Measurements from ENCODE around the gene CSNK1G2.

The CSNK1G2 gene

GRCh38 chr19:1917146-1917545 is 23.8 kb upstream of the CSNK1G2 start:
- ATAC-seq, result no peak
- TF ChIP-seq ISL1 (CRISPR knock-in tag; IDR thresholded peaks at IDR 0.05) (no peak), ESRRG (CRISPR knock-in tag; IDR thresholded peaks at IDR 0.05) (no peak), GLIS3 (CRISPR knock-in tag; IDR thresholded peaks at IDR 0.05) (no peak), CSRNP3 (CRISPR knock-in tag; IDR thresholded peaks at IDR 0.05) (no peak), ZFP3 (CRISPR knock-in tag; IDR thresholded peaks at IDR 0.05) (no peak), RARB (CRISPR knock-in tag; IDR thresholded peaks at IDR 0.05) (no peak), ARNTL (CRISPR knock-in tag; IDR thresholded peaks at IDR 0.05; ENCODE audit: borderline replicate concordance, low read depth) (no peak), TCF4 (CRISPR knock-in tag; IDR thresholded peaks at IDR 0.05; ENCODE audit: borderline replicate concordance) (no peak), TOX (CRISPR knock-in tag; IDR thresholded peaks at IDR 0.05; ENCODE audit: borderline replicate concordance) (no peak), ZNF70 (CRISPR knock-in tag; IDR thresholded peaks at IDR 0.05) (no peak), OSR1 (CRISPR knock-in tag; IDR thresholded peaks at IDR 0.05) (no peak), SNAI2 (CRISPR knock-in tag; IDR thresholded peaks at IDR 0.05) (no peak), ZNF565 (CRISPR knock-in tag; conservative IDR thresholded peaks at IDR 0.05; ENCODE audit: low read depth) (no peak), ZNF8 (CRISPR knock-in tag; IDR thresholded peaks at IDR 0.05) (no peak), ZC3H10 (CRISPR knock-in tag; IDR thresholded peaks at IDR 0.05) (no peak), PATZ1 (CRISPR knock-in tag; IDR thresholded peaks at IDR 0.05; ENCODE audit: borderline replicate concordance) (no peak), ZFP30 (CRISPR knock-in tag; IDR thresholded peaks at IDR 0.05) (no peak)
- TF ChIP-seq, protein P1, sequence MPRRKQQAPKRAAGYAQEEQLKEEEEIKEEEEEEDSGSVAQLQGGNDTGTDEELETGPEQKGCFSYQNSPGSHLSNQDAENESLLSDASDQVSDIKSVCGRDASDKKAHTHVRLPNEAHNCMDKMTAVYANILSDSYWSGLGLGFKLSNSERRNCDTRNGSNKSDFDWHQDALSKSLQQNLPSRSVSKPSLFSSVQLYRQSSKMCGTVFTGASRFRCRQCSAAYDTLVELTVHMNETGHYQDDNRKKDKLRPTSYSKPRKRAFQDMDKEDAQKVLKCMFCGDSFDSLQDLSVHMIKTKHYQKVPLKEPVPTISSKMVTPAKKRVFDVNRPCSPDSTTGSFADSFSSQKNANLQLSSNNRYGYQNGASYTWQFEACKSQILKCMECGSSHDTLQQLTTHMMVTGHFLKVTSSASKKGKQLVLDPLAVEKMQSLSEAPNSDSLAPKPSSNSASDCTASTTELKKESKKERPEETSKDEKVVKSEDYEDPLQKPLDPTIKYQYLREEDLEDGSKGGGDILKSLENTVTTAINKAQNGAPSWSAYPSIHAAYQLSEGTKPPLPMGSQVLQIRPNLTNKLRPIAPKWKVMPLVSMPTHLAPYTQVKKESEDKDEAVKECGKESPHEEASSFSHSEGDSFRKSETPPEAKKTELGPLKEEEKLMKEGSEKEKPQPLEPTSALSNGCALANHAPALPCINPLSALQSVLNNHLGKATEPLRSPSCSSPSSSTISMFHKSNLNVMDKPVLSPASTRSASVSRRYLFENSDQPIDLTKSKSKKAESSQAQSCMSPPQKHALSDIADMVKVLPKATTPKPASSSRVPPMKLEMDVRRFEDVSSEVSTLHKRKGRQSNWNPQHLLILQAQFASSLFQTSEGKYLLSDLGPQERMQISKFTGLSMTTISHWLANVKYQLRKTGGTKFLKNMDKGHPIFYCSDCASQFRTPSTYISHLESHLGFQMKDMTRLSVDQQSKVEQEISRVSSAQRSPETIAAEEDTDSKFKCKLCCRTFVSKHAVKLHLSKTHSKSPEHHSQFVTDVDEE (CRISPR knock-in tag; IDR thresholded peaks at IDR 0.05), result no peak
- TF ChIP-seq, protein P2, sequence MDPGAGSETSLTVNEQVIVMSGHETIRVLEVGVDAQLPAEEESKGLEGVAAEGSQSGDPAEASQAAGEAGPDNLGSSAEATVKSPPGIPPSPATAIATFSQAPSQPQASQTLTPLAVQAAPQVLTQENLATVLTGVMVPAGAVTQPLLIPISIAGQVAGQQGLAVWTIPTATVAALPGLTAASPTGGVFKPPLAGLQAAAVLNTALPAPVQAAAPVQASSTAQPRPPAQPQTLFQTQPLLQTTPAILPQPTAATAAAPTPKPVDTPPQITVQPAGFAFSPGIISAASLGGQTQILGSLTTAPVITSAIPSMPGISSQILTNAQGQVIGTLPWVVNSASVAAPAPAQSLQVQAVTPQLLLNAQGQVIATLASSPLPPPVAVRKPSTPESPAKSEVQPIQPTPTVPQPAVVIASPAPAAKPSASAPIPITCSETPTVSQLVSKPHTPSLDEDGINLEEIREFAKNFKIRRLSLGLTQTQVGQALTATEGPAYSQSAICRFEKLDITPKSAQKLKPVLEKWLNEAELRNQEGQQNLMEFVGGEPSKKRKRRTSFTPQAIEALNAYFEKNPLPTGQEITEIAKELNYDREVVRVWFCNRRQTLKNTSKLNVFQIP (CRISPR knock-in tag; IDR thresholded peaks at IDR 0.05; ENCODE audit: borderline replicate concordance, low read depth), result no peak

- TF ChIP-seq ZFP3 (CRISPR knock-in tag; IDR thresholded peaks at IDR 0.05) (no peak), ZNF8 (CRISPR knock-in tag; IDR thresholded peaks at IDR 0.05) (no peak), ZNF565 (CRISPR knock-in tag; conservative IDR thresholded peaks at IDR 0.05; ENCODE audit: low read depth) (no peak), GLIS3 (CRISPR knock-in tag; IDR thresholded peaks at IDR 0.05) (no peak), RARB (CRISPR knock-in tag; IDR thresholded peaks at IDR 0.05) (no peak), CREB5 (CRISPR knock-in tag; IDR thresholded peaks at IDR 0.05; ENCODE audit: low read depth) (no peak), OSR1 (CRISPR knock-in tag; IDR thresholded peaks at IDR 0.05) (no peak), ISL1 (CRISPR knock-in tag; IDR thresholded peaks at IDR 0.05) (no peak), ARNTL (CRISPR knock-in tag; IDR thresholded peaks at IDR 0.05; ENCODE audit: borderline replicate concordance, low read depth) (no peak), ZNF70 (CRISPR knock-in tag; IDR thresholded peaks at IDR 0.05) (no peak), SNAI2 (CRISPR knock-in tag; IDR thresholded peaks at IDR 0.05) (no peak)
- TF ChIP-seq, protein P2 (CRISPR knock-in tag; IDR thresholded peaks at IDR 0.05; ENCODE audit: borderline replicate concordance, low read depth), result no peak
- TF ChIP-seq, protein P1 (CRISPR knock-in tag; IDR thresholded peaks at IDR 0.05), result no peak
- no peak for ATAC-seq
Observed at GRCh38 chr19:1917926-1918325, 23.0 kb upstream of the CSNK1G2 start.

All from SK-N-SH treated with all-trans-retinoic acid at 6 μM for 48 hours (cell line).